GM21360 (cell line): ENCODE data around the gene PRKACA.
"Not testable (repeated sequence)": the region's sequence is repeated elsewhere in the genome, so short reads cannot be mapped to it uniquely, and the experiment has no call there.

Experiments used
- ATAC-seq: cut with Tn5 transposase; IDR thresholded peaks from one replicate; pipeline ENCODE4 v1.9.1; 2021; ENCODE audit warnings: mild to moderate bottlenecking, moderate library complexity; ENCODE audit not compliant: unreplicated experiment

PRKACA gene

DNA sequence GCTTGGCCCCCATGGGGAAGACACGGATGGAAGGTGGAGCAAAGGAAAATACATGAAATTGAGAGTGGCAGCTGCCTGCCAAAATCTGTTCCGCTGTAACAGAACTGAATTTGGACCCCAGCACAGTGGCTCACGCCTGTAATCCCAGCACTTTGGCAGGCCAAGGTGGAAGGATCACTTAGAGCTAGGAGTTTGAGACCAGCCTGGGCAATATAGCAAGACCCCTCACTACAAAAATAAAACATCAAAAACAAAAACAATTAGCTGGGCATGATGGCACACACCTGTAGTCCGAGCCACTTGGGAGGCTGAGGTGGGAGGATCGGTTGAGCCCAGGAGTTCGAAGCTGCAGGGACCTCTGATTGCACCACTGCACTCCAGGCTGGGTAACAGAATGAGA, 65.1 kb downstream of the PRKACA start:
- ATAC-seq = no peak

DNA sequence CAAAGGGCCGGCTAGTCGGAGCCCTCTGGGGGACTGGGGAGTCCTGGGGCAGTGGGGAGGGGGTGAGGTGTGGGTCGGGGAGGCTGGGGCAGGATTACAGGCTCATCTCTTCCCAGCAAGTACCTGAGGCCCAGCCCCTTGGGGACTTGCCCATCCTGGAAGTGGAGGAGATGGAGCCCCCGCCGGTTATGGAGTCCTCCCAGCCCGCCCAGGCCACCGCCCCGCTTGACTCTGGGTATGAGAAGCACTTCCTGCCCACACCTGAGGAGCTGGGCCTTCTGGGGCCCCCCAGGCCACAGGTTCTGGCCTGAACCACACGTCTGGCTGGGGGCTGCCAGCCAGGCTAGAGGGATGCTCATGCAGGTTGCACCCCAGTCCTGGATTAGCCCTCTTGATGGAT, 65.6 kb downstream of the PRKACA start:
- no peak for ATAC-seq

- not testable (repeated sequence) for ATAC-seq
Measured at GRCh38 chr19:14050961-14051360, 66.6 kb downstream of the PRKACA start.

DNA sequence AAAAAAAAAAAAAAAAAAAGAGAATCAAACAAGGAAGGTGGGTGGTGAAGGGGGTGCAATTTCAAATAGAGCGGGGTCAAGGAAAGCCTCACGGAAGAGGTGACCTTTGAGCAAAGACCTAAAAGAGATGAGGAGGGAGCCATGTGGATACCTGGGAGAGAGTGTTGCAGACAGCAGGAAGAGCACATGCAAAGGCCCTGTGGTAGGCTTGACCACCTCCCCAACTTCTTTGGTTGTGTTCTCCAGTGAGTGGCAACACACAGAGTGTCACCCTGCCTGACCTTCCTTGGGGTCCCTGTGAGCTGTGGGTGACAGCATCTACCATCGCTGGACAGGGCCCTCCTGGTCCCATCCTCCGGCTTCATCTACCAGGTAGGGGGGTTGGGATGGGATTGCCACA, 67.0 kb downstream of the PRKACA start:
- no peak for ATAC-seq

GRCh38 chr19:14048443-14049153, 69.0 kb downstream of the PRKACA start:
- no peak for ATAC-seq

DNA sequence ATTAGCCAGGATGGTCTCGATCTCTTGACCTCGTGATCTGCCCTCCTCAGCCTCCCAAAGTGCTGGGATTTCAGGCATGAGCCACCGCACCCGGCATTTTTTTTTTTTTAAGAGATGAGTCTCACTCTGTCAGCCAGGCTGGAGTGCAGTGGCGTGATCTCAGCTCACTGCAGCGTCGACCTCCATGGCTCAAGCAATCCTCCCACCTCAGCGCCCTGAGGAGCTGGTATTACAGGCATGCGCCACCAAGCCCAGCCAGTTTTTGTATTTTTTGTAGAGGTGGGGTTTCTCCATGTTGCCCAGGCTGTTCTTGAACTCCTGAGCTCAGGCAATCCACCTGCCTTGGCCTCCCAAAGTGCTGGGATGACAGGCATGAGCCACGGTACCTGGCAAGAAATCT, 69.7 kb downstream of the PRKACA start:
- ATAC-seq = not testable (repeated sequence)

DNA sequence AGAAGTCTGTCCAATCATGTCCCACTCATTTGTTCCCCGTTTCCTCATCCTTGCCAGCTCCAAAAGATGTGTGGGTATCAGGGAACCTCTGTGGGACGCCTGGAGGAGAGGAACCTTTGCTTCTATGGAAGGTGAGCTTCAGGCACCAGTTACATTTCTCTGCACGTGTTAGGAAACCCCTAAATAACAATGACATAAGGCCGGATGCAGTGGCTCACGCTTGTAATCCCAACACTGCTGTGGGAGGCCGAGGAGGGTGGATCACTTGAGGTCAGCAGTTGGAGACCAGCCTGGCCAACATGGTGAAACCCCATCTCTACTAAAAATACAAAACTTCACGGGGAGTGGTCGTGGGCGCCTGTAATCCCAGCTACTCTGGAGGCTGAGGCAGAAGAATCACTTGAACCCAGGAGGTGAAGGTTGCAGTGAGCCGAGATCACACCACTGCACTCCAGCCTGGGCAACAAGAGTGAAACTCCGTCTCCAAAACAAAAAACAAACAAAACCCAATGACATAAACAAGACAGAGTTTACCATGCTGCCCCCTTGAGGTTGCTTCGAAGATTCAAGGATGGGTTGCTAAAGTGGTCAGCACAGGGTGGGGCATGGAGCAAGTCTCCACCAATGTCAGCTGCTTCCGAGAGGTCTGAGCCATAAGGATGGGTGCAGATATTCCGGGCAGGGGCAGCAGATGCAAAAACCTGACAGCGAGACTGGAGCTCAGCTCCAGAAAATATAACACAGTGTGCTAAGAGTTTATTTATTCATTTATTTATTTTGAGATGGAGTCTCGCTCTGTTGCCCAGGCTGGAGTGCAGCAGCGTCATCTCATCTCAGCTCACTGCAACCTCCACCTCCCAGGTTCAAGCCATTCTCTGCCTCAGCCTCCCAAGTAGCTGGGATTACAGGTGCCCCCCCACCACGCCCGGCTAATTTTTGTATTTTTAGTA, 74.6 kb downstream of the PRKACA start:
- ATAC-seq = not testable (repeated sequence)
